Nephron (organoid): Measurements from ENCODE around the gene LYPD4.

Experiments
- H3K27ac Mint-ChIP-seq, 3 experiments: 2 replicates each; pipeline ENCODE4 v1.8.0; 2020; ENCODE audit warnings: mixed read lengths in 3 of 3, mild to moderate bottlenecking in 2 of 3, moderate library complexity in 1 of 3
- H3K27me3 Mint-ChIP-seq: 2 replicates; pipeline ENCODE4 v1.8.0; 2021; ENCODE audit warnings: low read depth, mild to moderate bottlenecking, moderate library complexity, mixed read lengths
- H3K36me3 Mint-ChIP-seq: 2 replicates; pipeline ENCODE4 v1.8.0; 2020; ENCODE audit warnings: low read depth, mixed read lengths
- H3K4me1 Mint-ChIP-seq: 2 replicates; pipeline ENCODE4 v1.8.0; 2020; ENCODE audit warnings: mixed read lengths
- H3K4me3 Mint-ChIP-seq, 3 experiments: 2 replicates each; pipeline ENCODE4 v1.8.0; 2020; ENCODE audit warnings: mild to moderate bottlenecking in 3 of 3, mixed read lengths in 3 of 3, moderate library complexity in 2 of 3
- H3K9me3 Mint-ChIP-seq: 2 replicates; pipeline ENCODE4 v1.8.0; 2020; ENCODE audit warnings: mixed read lengths
- TF ChIP-seq, protein P1 (sequence below), 3 experiments: fragments of 200-600 bp; sonication (generic); IDR thresholded peaks; one replicate each; pipeline ENCODE4 v1.5.0; 2021; ENCODE audit warnings: antibody characterized with exemption in 3 of 3; ENCODE audit not compliant: unreplicated experiment in 3 of 3

LYPD4 gene, protein sequence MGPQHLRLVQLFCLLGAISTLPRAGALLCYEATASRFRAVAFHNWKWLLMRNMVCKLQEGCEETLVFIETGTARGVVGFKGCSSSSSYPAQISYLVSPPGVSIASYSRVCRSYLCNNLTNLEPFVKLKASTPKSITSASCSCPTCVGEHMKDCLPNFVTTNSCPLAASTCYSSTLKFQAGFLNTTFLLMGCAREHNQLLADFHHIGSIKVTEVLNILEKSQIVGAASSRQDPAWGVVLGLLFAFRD

DNA sequence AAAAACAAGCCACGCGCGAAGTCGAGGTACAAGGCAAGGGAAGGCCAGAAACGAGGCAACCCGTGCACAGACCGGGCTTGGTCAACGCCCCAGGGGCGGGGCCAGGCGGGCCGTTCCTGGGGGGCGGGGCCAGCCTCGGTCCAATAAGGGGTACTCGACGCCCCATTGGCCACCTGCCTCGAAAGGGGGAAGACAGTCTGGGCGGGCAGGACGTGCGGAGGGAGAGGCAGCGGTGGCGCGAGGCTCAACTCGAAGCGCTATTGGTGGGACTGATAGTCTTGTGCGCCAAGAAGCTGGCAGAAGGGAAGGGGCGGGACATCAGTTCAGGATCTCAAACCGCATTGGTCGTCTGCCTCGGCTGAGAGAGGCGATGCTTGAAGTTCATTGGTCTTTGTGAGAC is at the start of gene LYPD4:
Gene LYPD4, minus strand, starts transcription at position 83 of the 400 bp plus-strand sequence. CDS start 5,398 bp downstream, outside the sequence.
- Mint-ChIP-seq H3K27me3 (peaks cover 38% of the 10 kb centered on the region), H3K4me1 (no peaks in the 10 kb centered on the region), H3K9me3 (peaks cover 5% of the 10 kb centered on the region), H3K27ac (no peak within 1 kb of the TSS), H3K4me3 (no peak within 1 kb of the TSS), H3K36me3 (no peaks in the 10 kb centered on the region)
- TF ChIP-seq, protein P1, sequence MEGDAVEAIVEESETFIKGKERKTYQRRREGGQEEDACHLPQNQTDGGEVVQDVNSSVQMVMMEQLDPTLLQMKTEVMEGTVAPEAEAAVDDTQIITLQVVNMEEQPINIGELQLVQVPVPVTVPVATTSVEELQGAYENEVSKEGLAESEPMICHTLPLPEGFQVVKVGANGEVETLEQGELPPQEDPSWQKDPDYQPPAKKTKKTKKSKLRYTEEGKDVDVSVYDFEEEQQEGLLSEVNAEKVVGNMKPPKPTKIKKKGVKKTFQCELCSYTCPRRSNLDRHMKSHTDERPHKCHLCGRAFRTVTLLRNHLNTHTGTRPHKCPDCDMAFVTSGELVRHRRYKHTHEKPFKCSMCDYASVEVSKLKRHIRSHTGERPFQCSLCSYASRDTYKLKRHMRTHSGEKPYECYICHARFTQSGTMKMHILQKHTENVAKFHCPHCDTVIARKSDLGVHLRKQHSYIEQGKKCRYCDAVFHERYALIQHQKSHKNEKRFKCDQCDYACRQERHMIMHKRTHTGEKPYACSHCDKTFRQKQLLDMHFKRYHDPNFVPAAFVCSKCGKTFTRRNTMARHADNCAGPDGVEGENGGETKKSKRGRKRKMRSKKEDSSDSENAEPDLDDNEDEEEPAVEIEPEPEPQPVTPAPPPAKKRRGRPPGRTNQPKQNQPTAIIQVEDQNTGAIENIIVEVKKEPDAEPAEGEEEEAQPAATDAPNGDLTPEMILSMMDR (IDR thresholded peaks at IDR 0.05; ENCODE audit: unreplicated experiment in 3 of 3), result no peak

DNA sequence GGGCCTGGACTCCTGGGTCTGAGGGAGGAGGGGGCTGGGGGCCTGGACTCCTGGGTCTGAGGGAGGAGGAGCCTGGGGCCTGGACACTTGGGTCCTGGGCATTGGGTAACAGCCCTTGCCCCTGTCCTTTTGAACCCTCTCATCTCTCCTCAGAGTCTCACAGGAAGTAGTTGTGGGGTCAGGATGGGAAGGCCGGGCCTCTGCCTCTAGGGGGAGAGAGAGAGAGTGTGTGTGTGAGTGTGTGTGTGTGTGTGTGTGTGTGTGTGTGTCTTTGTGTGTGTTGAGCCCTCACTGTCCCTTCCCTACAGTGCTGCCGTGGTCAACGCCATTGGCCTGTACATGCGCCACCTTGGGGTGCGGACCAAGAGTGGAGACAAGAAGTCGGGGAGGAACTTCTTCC is 49.4 kb upstream of the LYPD4 start:
- H3K36me3 Mint-ChIP-seq, result peaks cover 30% of the 10 kb centered on the region
- TF ChIP-seq, protein P1 (IDR thresholded peaks at IDR 0.05; ENCODE audit: unreplicated experiment in 3 of 3), result no peak
- no peaks in the 10 kb centered on the region for H3K4me1 Mint-ChIP-seq
- no peak overlapping the region for H3K27ac Mint-ChIP-seq
- H3K4me3 Mint-ChIP-seq, result no peak overlapping the region
- H3K27me3 Mint-ChIP-seq, result no peaks in the 10 kb centered on the region
- H3K9me3 Mint-ChIP-seq, result no peaks in the 10 kb centered on the region

DNA sequence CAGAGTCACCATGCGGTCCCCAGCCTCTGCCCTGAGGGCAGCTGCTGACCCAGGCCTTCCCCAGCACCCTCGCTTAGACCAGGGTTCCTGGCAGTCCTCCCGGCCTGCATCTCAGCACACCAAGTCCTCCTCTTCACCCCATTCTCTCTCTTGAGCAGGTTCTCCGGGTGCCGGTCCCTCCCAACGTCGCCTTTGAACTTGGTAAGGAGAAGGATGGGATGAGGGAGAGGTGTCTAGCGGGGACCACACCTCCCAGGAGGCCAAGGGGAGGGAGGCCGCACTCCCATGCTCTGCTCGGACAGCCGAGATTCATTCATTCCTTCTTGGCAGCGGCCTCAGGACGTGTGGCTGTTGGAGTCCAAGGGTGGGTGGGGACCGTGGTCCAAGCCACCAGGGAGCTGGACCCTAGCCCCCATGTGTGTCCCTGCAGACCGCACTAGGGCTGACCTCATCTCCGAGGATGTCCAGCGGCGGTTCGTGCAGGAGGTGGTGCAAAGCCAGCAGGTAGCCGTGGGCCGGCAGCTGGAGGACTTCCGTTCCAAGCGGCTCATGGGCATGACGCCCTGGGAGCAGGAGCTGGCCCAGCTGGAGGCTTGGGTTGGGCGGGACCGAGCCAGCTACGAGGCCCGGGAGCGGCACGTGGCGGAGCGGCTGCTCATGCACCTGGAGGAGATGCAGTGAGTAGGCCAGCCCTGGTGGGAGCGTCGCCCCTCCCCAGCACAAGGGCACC is 47.9 kb upstream of the LYPD4 start:
- Mint-ChIP-seq H3K9me3 (no peaks in the 10 kb centered on the region), H3K4me3 (no peak overlapping the region), H3K27me3 (no peaks in the 10 kb centered on the region), H3K4me1 (no peaks in the 10 kb centered on the region), H3K27ac (no peak overlapping the region), H3K36me3 (peaks cover 17% of the 10 kb centered on the region)
- TF ChIP-seq, protein P1 (IDR thresholded peaks at IDR 0.05; ENCODE audit: unreplicated experiment in 3 of 3), result no peak

DNA sequence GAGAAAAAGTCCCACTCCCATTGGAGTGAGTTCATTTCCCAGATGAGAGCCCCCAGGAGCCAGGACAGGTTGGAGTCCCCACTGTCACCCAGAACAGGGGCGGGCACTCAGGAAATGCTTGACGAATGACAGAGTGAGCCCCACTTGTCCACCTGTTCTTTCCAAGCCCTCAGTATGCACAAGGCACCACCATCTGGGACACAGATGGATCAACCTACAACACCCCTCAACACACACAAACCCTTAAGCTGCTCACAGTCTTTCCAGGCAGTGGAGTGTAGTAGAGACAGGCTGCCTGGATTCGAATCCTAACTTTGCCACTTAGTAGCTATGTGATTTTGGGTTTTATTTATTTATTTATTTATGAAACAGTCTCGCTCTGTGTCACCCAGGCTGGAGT is 46.5 kb upstream of the LYPD4 start:
- peaks cover 5% of the 10 kb centered on the region for H3K4me1 Mint-ChIP-seq
- peaks cover 16% of the 10 kb centered on the region for H3K36me3 Mint-ChIP-seq
- H3K4me3 Mint-ChIP-seq, result no peak overlapping the region
- H3K27ac Mint-ChIP-seq, result no peak overlapping the region
- H3K27me3 Mint-ChIP-seq, result no peaks in the 10 kb centered on the region
- TF ChIP-seq, protein P1 (IDR thresholded peaks at IDR 0.05; ENCODE audit: unreplicated experiment in 3 of 3), result no peak
- H3K9me3 Mint-ChIP-seq, result no peaks in the 10 kb centered on the region

DNA sequence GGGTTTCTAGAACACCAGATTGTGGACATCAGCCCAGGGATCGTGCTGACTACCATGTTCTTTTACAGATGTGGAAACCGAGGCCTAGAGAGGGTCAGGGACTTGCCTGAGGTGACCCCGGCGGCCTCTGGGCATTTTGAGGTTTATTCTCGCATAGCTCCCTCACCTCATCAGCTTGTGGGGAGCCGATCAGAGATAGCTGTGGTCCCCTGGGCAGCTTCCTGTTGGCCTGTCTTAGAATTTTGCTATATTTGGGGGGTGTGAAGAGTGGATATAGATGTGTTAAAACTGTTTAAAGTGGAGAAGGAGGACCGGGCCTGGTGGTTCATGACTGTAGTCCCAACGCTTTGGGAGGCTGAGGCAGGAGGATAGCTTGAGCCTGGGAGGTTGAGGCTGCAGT is 45.4 kb upstream of the LYPD4 start:
- Mint-ChIP-seq H3K9me3 (no peaks in the 10 kb centered on the region), H3K4me1 (peaks cover 8% of the 10 kb centered on the region), H3K36me3 (peaks cover 10% of the 10 kb centered on the region), H3K27me3 (no peaks in the 10 kb centered on the region), H3K4me3 (no peak overlapping the region), H3K27ac (no peak overlapping the region)
- TF ChIP-seq, protein P1 (IDR thresholded peaks at IDR 0.05; ENCODE audit: unreplicated experiment in 3 of 3), result no peak
